Measurements from ENCODE around the gene RPL23. TPM values are rescaled to one million over a fixed set of nuclear protein-coding genes. Genes with fewer than 3 reads are reported as not detected.

The RPL23 gene
- total and polyA plus RNA-seq, 9 of the 15 experiments (the other 6 are each of a cell fraction or from before 2014, with no cell fraction given) = 1,745 to 3,667 (median 3,096) TPM

GRCh38 chr17:38799501-38800236 lies 53.9 kb downstream of the RPL23 start, which contains the start of gene PIP4K2B (continued):
- TF ChIP-seq PREB (CRISPR knock-in tag; IDR thresholded peaks at IDR 0.05) = no peak
- peak; percentile 86 for TF ChIP-seq POLR2B (IDR thresholded peaks at IDR 0.05; ENCODE audit: low read depth, partially characterized antibody)
- peak; percentile 77 for TF ChIP-seq PCBP1 (IDR thresholded peaks at IDR 0.05; ENCODE audit: low read depth, low read length, poor library complexity, severe bottlenecking)
- TF ChIP-seq MAFF (IDR thresholded peaks at IDR 0.05; ENCODE audit: low read length) = peak; percentile 35; the same call in 1 of the 2 replicates
- no peak for TF ChIP-seq ZNF239 (CRISPR knock-in tag; IDR thresholded peaks at IDR 0.05)
- TF ChIP-seq DPF2 (IDR thresholded peaks at IDR 0.05) = no peak
- TF ChIP-seq GABPB1 (CRISPR knock-in tag; IDR thresholded peaks at IDR 0.05) = peak; percentile 94
- TF ChIP-seq COPS2 (conservative IDR thresholded peaks at IDR 0.05) = no peak
- TF ChIP-seq TCF7L2 (IDR thresholded peaks at IDR 0.05; ENCODE audit: low read depth, low read length) = peak; percentile 97
- peak; percentile 79 for TF ChIP-seq RB1 (IDR thresholded peaks at IDR 0.05; ENCODE audit: low read depth)
- TF ChIP-seq POLR2G (IDR thresholded peaks at IDR 0.05; ENCODE audit: low read depth, low read length) = peak; percentile 95
- TF ChIP-seq ZNF263 (CRISPR knock-in tag; IDR thresholded peaks at IDR 0.05; ENCODE audit: borderline replicate concordance) = peak; percentile 47; the same call in 1 of the 2 replicates
- 0 out of 4 replicates have a peak, but pooled peaks of 1 of the 2 experiments have one; percentile 59 for TF ChIP-seq MLX (CRISPR knock-in tag; conservative IDR thresholded peaks at IDR 0.05)
- TF ChIP-seq ETV5 (CRISPR knock-in tag; IDR thresholded peaks at IDR 0.05; ENCODE audit: low read depth) = peak; percentile 23; the same call in 1 of the 2 replicates
- TF ChIP-seq FOXK2 (conservative IDR thresholded peaks at IDR 0.05 in 1 of 2, IDR thresholded peaks at IDR 0.05 in 1 of 2; ENCODE audit: low read depth in 2 of 2) = peak; percentile 8 to 99; a peak in 2 of 4 replicates
- TF ChIP-seq ZNF444 (CRISPR knock-in tag; IDR thresholded peaks at IDR 0.05) = no peak
- TF ChIP-seq NFRKB (IDR thresholded peaks at IDR 0.05; ENCODE audit: low read depth) = peak; percentile 97
- 0 out of 2 replicates have a peak, but pooled peaks have one; percentile 49 for TF ChIP-seq ZBTB17 (CRISPR knock-in tag; IDR thresholded peaks at IDR 0.05)
- TF ChIP-seq CBX8 (IDR thresholded peaks at IDR 0.05; ENCODE audit: borderline replicate concordance, extremely low read depth, low read depth, low read length, poor library complexity, severe bottlenecking) = no peak
- TF ChIP-seq KAT7 (CRISPR knock-in tag; IDR thresholded peaks at IDR 0.05; ENCODE audit: borderline replicate concordance) = 0 out of 2 replicates have a peak, but pooled peaks have one; percentile 52
- peak; percentile 92 for TF ChIP-seq NEUROD1 (IDR thresholded peaks at IDR 0.05; ENCODE audit: borderline replicate concordance, low read depth, low read length, partially characterized antibody)
- peak; percentile 50 for TF ChIP-seq NFYB (IDR thresholded peaks at IDR 0.05; ENCODE audit: extremely low read depth, insufficient read length)
- 0 out of 2 replicates have a peak, but pooled peaks have one; percentile 44 for TF ChIP-seq RUNX1 (IDR thresholded peaks at IDR 0.05; ENCODE audit: low read depth)
- no peak for TF ChIP-seq ZNF445 (CRISPR knock-in tag; IDR thresholded peaks at IDR 0.05; ENCODE audit: low read depth)
- TF ChIP-seq ZNF184 (CRISPR knock-in tag; IDR thresholded peaks at IDR 0.05) = no peak
- peak; percentile 88 for TF ChIP-seq POLR2A (conservative IDR thresholded peaks at IDR 0.05)
- 0 out of 2 replicates have a peak, but pooled peaks have one; percentile 19 for TF ChIP-seq ZNF583 (CRISPR knock-in tag; IDR thresholded peaks at IDR 0.05)
